IMR-90 (cell line): ENCODE data around the gene UBXN11. TPM values are rescaled to one million over a fixed set of nuclear protein-coding genes. Genes with fewer than 3 reads are reported as not detected.

Experiments
- ATAC-seq: fragments of 200-7000 bp; cut with Tn5 transposase; 2 replicates; pipeline ENCODE4 v1.9.1; 2020; ENCODE audit warnings: low read depth, mild to moderate bottlenecking, moderate library complexity
- BruUV-seq: library from RNA; stranded (reverse); fragments of 400-500 nt; replicated peaks from 2 replicates; lab custom pipeline; 2021; lab: Mats Ljungman, UMichigan
- CTCF ChIA-PET: fragments of 300-600 bp; formaldehyde crosslinking; extraction: SDS; loops from one replicate; lab custom pipeline; 2021; ENCODE audit warnings: antibody characterized with exemption; lab: Yijun Ruan, JAX
- POLR2A ChIA-PET: fragments of 300-600 bp; sonication (Branson Sonifier 250); formaldehyde crosslinking; loops from one replicate; lab custom pipeline; 2022; ENCODE audit warnings: antibody characterized with exemption; ENCODE audit not compliant: unreplicated experiment; lab: Charles Lee
- DNase-seq: peaks from one replicate; pipeline ENCODE4 v3.0.0; 2013
- H2AFZ ChIP-seq: replicated peaks from 2 replicates; pipeline ENCODE3; 2013; ENCODE audit warnings: low read length, mild to moderate bottlenecking; ENCODE audit not compliant: poor library complexity
- H2AK5ac ChIP-seq: 2 replicates; pipeline ENCODE4 v1.6.1; 2013; ENCODE audit warnings: low read depth, low read length, inconsistent platforms
- H2AK9ac ChIP-seq: replicated peaks from 2 replicates; pipeline ENCODE3; 2013; ENCODE audit warnings: mild to moderate bottlenecking, low read depth, low read length, moderate library complexity; ENCODE audit not compliant: poor library complexity
- H2BK120ac ChIP-seq: 2 replicates; pipeline ENCODE4 v1.6.1; 2013; ENCODE audit warnings: low read depth, low read length, inconsistent platforms
- H2BK15ac ChIP-seq: 3 replicates; pipeline ENCODE4 v1.6.1; 2013; ENCODE audit warnings: low read depth, low read length, inconsistent platforms
- H2BK20ac ChIP-seq: 2 replicates; pipeline ENCODE4 v1.6.1; 2013; ENCODE audit warnings: low read depth, mild to moderate bottlenecking, inconsistent platforms, low read length, moderate library complexity
- H2BK5ac ChIP-seq: 2 replicates; pipeline ENCODE4 v1.6.1; 2013; ENCODE audit warnings: mild to moderate bottlenecking, low read depth, low read length, inconsistent platforms; ENCODE audit not compliant: poor library complexity, severe bottlenecking
- H3K14ac ChIP-seq: replicated peaks from 2 replicates; pipeline ENCODE4 v1.6.1; 2013; ENCODE audit warnings: low read depth, low read length, inconsistent platforms
- H3K18ac ChIP-seq: 2 replicates; pipeline ENCODE4 v1.6.1; 2013; ENCODE audit warnings: low read depth, low read length, control low read depth
- H3K23ac ChIP-seq: 2 replicates; pipeline ENCODE4 v1.6.1; 2013; ENCODE audit warnings: low read depth, low read length, inconsistent platforms
- H3K27ac ChIP-seq: 2 replicates; pipeline ENCODE4 v1.5.1; 2013; ENCODE audit warnings: mild to moderate bottlenecking, control low read depth, low read length; ENCODE audit not compliant: insufficient read depth
- H3K27me3 ChIP-seq: 2 replicates; pipeline ENCODE4 v1.6.1; 2013; ENCODE audit warnings: low read length; ENCODE audit not compliant: control insufficient read depth, insufficient read depth
- H3K36me3 ChIP-seq: 2 replicates; pipeline ENCODE4 v1.6.1; 2013; ENCODE audit warnings: low read length, mixed read lengths; ENCODE audit not compliant: control insufficient read depth, insufficient read depth
- H3K4ac ChIP-seq: 2 replicates; pipeline ENCODE4 v1.6.1; 2013; ENCODE audit warnings: low read depth, low read length, inconsistent platforms
- H3K4me1 ChIP-seq: 2 replicates; pipeline ENCODE4 v1.6.1; 2013; ENCODE audit warnings: low read length, mixed read lengths; ENCODE audit not compliant: control insufficient read depth, insufficient read depth
- H3K4me2 ChIP-seq: 2 replicates; pipeline ENCODE4 v1.6.1; 2013; ENCODE audit warnings: low read depth, mild to moderate bottlenecking, control low read depth, low read length, moderate library complexity
- H3K4me3 ChIP-seq: 2 replicates; pipeline ENCODE4 v1.5.1; 2013; ENCODE audit warnings: low read depth, mild to moderate bottlenecking, control low read depth, low read length, moderate library complexity; ENCODE audit not compliant: insufficient read depth
- H3K56ac ChIP-seq: 2 replicates; pipeline ENCODE4 v1.6.1; 2013; ENCODE audit warnings: low read length, inconsistent platforms; ENCODE audit not compliant: insufficient read depth; ENCODE audit errors: extremely low read depth
- H3K79me1 ChIP-seq, 2 experiments: 2 replicates each; pipeline ENCODE4 v1.6.1; 2013; ENCODE audit warnings: low read length in 2 of 2, inconsistent platforms in 1 of 2, low read depth in 1 of 2
- H3K9ac ChIP-seq: 2 replicates; pipeline ENCODE4 v1.6.1; 2013; ENCODE audit warnings: low read depth, low read length, control low read depth
- H3K9me1 ChIP-seq: 2 replicates; pipeline ENCODE4 v1.6.1; 2013; ENCODE audit warnings: low read length, inconsistent platforms; ENCODE audit not compliant: insufficient read depth
- H3K9me3 ChIP-seq: 2 replicates; pipeline ENCODE4 v1.6.1; 2013; ENCODE audit warnings: low read length; ENCODE audit not compliant: control insufficient read depth, insufficient read depth
- H4K20me1 ChIP-seq: 2 replicates; pipeline ENCODE4 v1.6.1; 2013; ENCODE audit warnings: low read length, inconsistent platforms; ENCODE audit not compliant: insufficient read depth
- H4K5ac ChIP-seq: 2 replicates; pipeline ENCODE4 v1.6.1; 2013; ENCODE audit warnings: mild to moderate bottlenecking, low read depth, low read length, control low read depth
- H4K8ac ChIP-seq, 2 experiments: 2 replicates each; pipeline ENCODE4 v1.6.1; 2013; ENCODE audit warnings: low read depth in 2 of 2, low read length in 2 of 2, control low read depth in 1 of 2, inconsistent platforms in 1 of 2
- H4K91ac ChIP-seq: 2 replicates; pipeline ENCODE4 v1.6.1; 2013; ENCODE audit warnings: low read depth, low read length, inconsistent platforms; ENCODE audit not compliant: insufficient read depth
- CEBPB ChIP-seq: IDR thresholded peaks from 2 replicates; pipeline ENCODE4 v1.6.1; 2012; ENCODE audit warnings: low read depth, low read length, improper control_type of control experiment
- CTCF ChIP-seq: conservative IDR thresholded peaks from 2 replicates; pipeline ENCODE4 v1.5.1; 2012; ENCODE audit warnings: mild to moderate bottlenecking, low read depth, low read length, improper control_type of control experiment
- MAFK ChIP-seq: IDR thresholded peaks from 2 replicates; pipeline ENCODE4 v1.6.1; 2012; ENCODE audit warnings: low read depth, low read length, improper control_type of control experiment
- RCOR1 ChIP-seq: IDR thresholded peaks from 2 replicates; pipeline ENCODE4 v1.6.1; 2012; ENCODE audit warnings: mild to moderate bottlenecking, low read length, improper control_type of control experiment; ENCODE audit not compliant: insufficient replicate concordance
- WGBS, 2 experiments: methylation state at CpG; one replicate each; pipeline versions ENCODE4 v1.1.5 to v1.1.7; 2013; ENCODE audit warnings: missing lambda C conversion rate in 2 of 2; ENCODE audit not compliant: insufficient read length in 1 of 2; ENCODE audit errors: extremely low coverage in 2 of 2; 5-methylcytosine and 5-hydroxymethylcytosine counted together
- dilution Hi-C: fragments of 300-500 bp; cut with HindIII; formaldehyde crosslinking; loops from one replicate; pipeline ENCODE4 v1.14.3; 2018; ENCODE audit warnings: low sequenced_read_pairs; ENCODE audit not compliant: unreplicated experiment
- in situ Hi-C: fragments of 300-500 bp; cut with MboI; formaldehyde crosslinking; loops from 3 replicates; pipeline ENCODE4 v1.14.3; 2019; ENCODE audit warnings: low sequenced_read_pairs, inconsistent platforms, mixed read lengths
- intact Hi-C: fragments of 100-400 bp; cut with micrococcal nuclease; formaldehyde crosslinking; loops from 2 replicates; pipeline ENCODE4 v1.10.0; 2022
- polyA plus RNA-seq, 3 experiments: library from polyadenylated mRNA; depleted of rRNA; stranded (reverse); fragments of >200 nt; gene quantifications; 2 replicates each; pipeline ENCODE4 v1.2.3, GENCODE V29; 2012; ENCODE audit warnings: low replicate concordance in 1 of 3
- total RNA-seq: library from RNA; depleted of rRNA; stranded (reverse); fragments of >200 nt; gene quantifications from 2 replicates; pipeline ENCODE4 v1.2.3, GENCODE V29; 2012

UBXN11 gene
- total and polyA plus RNA-seq, 2 of the 4 experiments (the other 2 are of a cell fraction) = 5.2 to 17.0 TPM

- Histone ChIP-seq H3K36me3 (no peaks in the 10 kb centered on the region), H2AK9ac (peak within 1 kb of the TSS; percentile 44), H3K27ac (no peak within 1 kb of the TSS), H3K18ac (no peak within 1 kb of the TSS), H3K4me1 (peaks cover 9% of the 10 kb centered on the region), H2BK15ac (no peak within 1 kb of the TSS), H3K9me3 (no peaks in the 10 kb centered on the region), H3K56ac (no peak within 1 kb of the TSS), H3K4ac (no peak within 1 kb of the TSS), H3K9me1 (peaks cover 9% of the 10 kb centered on the region; the same call in 1 of the 2 replicates), H4K20me1 (no peaks in the 10 kb centered on the region; the same call in 1 of the 2 replicates), H2BK5ac (no peak within 1 kb of the TSS), H4K5ac (no peak within 1 kb of the TSS), H2BK120ac (no peak within 1 kb of the TSS), H2BK20ac (no peak within 1 kb of the TSS), H3K9ac (no peak within 1 kb of the TSS), H3K79me1 (no peaks in the 10 kb centered on the region), H3K14ac (no peak within 1 kb of the TSS), H2AK5ac (no peak within 1 kb of the TSS; the same call in 1 of the 2 replicates), H4K8ac (no peak within 1 kb of the TSS), H3K4me3 (no peak within 1 kb of the TSS), H3K4me2 (no peak within 1 kb of the TSS), H3K23ac (no peak within 1 kb of the TSS), H3K27me3 (peaks cover 49% of the 10 kb centered on the region), H4K91ac (no peak within 1 kb of the TSS), H2AFZ (no peak within 1 kb of the TSS)
- DNase-seq = no peak
- CTCF ChIA-PET = no interaction called here
- POLR2A ChIA-PET = interaction anchor here (0.5 kb wide), 1 partner anchor 39 kb away, joined by 3 read pairs; no protein-coding TSS in a partner anchor
- 100% methylated on average over 2 of the region's 21 CpGs; no CpG with 5 or more reads in 1 of the 2 experiments for WGBS, 2 experiments
- ATAC-seq = no peak
- dilution Hi-C loops = no loop called here
- intact Hi-C loops = no loop called here
- BruUV-seq = no TSS peak
- in situ Hi-C loops = no loop called here
- TF ChIP-seq RCOR1 (no peak), CEBPB (no peak), CTCF (no peak), MAFK (no peak)
These were observed 47.8 kb upstream of the UBXN11 start, which contains the start of gene CRYBG2 for GRCh38 chr1:26353976-26354820. TSS of gene CRYBG2 (minus strand) at chr1:26354130. CDS start at chr1:26346657, 7,473 bp downstream.
